Activated CD4-positive, alpha-beta T cell treated with anti-CD3 and anti-CD28 coated beads for 1 hour (primary cell): ENCODE measurements around the gene TCL1B.
"Not testable (repeated sequence)": the region's sequence is repeated elsewhere in the genome, so short reads cannot be mapped to it uniquely, and the experiment has no call there.

Experiments used
- DNase-seq: peaks from one replicate; pipeline ENCODE4 v3.0.0-alpha.2; 2020

The TCL1B gene

GRCh38 chr14:95703805-95704204 is 17.6 kb downstream of the TCL1B start:
- no peak for DNase-seq

- DNase-seq = no peak
Observed at GRCh38 chr14:95705518-95705917, 19.3 kb downstream of the TCL1B start.

DNA sequence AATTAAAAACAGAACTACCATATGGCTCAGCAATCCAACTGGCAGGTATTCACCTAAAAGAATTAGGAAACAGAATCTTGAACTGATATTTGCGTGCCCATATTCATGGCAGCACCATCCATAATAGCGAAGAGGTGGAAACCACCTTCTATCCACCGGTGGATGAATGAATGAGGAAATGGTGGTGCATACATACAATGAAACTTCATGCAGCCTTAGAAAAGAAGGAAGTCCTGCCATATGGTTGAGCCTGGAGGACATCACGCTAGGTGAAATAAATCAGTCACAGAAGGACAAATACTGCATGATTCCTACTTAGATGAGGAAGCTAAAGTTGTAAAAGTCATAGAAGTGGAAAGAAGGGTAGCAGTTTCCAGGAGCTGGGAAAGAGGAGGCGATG is 21.1 kb downstream of the TCL1B start:
- no peak for DNase-seq

- DNase-seq = no peak
Observed at GRCh38 chr14:95710106-95710505, 23.9 kb downstream of the TCL1B start.

DNA sequence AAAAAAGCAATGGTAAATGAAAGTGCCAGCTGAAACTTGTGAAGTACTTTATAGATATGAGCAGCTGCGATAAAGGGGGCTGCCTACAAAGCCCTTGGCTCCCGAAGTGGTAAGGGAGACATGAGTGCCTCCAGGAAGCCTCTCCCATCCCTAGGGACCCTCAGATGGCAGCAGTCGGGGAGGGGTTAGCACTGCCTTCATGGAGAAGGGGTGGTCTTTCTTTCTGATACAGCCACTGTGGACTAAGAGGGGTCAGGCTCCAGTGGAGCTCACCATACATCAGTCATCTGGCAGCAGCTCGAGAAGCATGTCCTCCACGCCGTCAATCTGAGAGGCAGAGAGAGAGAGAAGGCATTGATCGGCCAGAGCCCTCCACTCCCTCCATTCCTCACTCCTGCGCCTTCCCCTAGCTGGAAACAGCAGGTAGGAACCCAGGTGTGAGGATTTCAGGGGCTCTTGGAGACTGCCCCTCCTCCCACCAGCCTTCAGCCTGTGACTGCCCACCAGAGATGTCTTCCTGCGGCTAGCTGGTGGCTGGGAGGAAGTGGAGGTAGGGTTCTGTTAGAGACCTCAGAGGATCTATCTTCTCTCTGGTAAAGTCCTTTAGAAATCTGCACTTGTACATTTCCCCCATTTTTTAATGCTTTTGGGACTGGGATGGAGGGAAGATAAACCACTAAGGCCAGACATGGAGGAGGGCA is 25.4 kb downstream of the TCL1B start:
- DNase-seq = no peak

- DNase-seq = no peak
Observed at GRCh38 chr14:95712398-95712797, 26.2 kb downstream of the TCL1B start.

GRCh38 chr14:95713596-95714371 is 27.6 kb downstream of the TCL1B start, which contains the start of gene TCL1A:
TCL1A (minus strand) TSS chr14:95714125; CDS start chr14:95714066, 59 bp downstream.
- DNase-seq = no peak

GRCh38 chr14:95722525-95723190 is 36.4 kb downstream of the TCL1B start:
- DNase-seq = no peak

DNA sequence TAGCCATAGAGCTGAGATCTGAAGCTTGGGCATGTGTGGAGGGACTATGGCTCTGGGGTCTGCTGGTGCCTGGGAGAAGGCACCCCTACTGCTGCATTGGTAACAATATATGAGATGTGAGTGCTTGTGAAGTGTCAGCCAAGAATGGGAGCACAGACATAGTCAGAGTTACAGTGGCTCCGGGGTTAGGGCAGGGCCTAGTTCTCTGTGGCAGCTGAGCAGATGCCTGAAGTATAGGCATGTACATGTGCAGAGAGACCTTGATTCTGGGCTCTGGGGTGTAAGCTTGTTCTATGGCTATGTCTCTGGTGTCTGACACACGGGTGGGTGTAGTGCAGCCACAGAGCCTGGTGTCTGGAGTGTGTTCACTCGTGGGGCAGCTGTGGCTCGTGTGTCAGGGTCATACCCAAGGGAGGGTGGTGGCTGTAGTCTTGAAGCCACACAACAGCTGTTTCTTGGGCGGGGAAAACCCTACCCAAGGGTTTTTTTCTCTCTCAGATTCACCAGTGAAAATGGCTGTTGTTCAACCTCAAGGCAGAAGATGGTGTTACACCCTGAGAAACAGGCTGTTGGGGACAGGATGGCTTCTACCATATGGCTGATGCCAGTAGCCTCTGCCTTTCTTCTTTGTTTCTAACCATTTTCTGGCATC is 39.6 kb downstream of the TCL1B start:
- no peak for DNase-seq

- DNase-seq = no peak
Observed at GRCh38 chr14:95727056-95727700, 41.0 kb downstream of the TCL1B start.

GRCh38 chr14:95729402-95730028 is 43.3 kb downstream of the TCL1B start:
- not testable (repeated sequence) for DNase-seq

DNA sequence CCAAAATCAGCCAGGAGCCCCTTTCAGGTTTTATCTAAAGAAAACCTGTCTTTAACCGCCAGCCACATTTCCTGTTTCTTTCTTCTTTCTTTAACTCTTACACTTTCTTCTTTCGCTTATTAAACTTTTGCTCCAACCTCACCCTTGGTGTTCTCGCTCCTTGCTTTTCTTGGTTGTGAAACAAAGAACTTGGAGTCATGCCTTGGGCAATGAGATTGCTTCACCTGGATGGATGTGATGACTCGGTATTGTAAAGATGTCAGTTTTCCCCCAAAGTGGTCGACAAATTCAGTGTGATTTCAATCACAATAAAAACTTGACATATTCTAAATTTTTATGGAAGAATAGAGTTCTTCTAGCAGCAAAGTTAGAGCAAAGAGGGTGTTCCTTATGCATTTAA is 43.9 kb downstream of the TCL1B start:
- DNase-seq = no peak

DNA sequence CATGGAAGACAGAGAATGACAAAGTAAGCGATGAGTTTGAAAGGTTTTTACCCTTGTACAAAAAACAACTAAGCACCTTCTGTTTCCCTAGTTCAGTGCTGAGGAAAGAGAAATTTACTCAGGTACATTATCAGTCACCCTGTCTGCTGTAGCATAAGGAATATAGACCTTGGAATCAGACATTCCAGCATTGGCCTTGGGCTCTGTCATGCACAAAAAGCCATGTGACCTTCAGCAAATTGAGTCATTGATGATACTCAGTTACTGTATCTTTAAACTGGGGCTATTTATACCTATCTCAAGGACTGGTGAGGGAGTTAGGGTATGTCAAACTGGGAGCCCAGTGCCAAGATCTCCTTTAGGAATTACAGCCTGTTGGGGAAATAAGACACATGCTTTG is 47.0 kb downstream of the TCL1B start:
- DNase-seq = no peak

DNA sequence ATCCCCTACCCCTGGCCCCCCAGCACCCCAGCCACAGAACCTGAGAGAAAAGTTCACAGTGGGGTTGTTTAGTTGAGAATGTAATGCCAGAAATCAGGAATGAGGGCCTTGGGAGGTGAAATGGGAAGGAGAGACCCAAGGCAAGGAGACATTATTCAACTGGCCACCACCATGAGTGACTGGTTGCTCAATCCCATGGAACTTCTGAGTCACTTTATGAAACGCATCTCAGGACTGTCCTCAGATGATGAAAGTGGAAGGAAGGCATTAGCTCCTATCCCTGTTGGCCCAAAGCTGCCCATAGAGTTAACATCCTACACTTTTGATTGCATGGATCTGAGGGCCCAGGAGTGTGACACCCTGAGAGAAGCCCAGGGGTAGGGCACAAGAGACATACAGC is 53.1 kb downstream of the TCL1B start:
- DNase-seq = no peak

- no peak for DNase-seq
Observed at GRCh38 chr14:95741038-95741490, 54.8 kb downstream of the TCL1B start.

- no peak for DNase-seq
Observed at GRCh38 chr14:95741781-95742180, 55.6 kb downstream of the TCL1B start.
